Stomach smooth muscle (tissue), 2 donors: ENCODE measurements around the gene CHMP4A.

ENCODE experiments used
- H3K27ac ChIP-seq: one replicate; pipeline ENCODE4 v1.7.0; 2013; ENCODE audit warnings: mild to moderate bottlenecking, low read length, inconsistent platforms
- H3K27me3 ChIP-seq, 2 donors: one replicate each; pipeline ENCODE4 v1.7.0; 2013; ENCODE audit warnings: low read length in 2 of 2; ENCODE audit not compliant: insufficient read depth in 2 of 2, control insufficient read depth in 1 of 2
- H3K36me3 ChIP-seq, 2 donors: one replicate each; pipeline ENCODE4 v1.7.0; 2013; ENCODE audit warnings: low read length in 2 of 2; ENCODE audit not compliant: control insufficient read depth in 2 of 2, insufficient read depth in 2 of 2
- H3K4me1 ChIP-seq: one replicate; pipeline ENCODE4 v1.7.0; 2013; ENCODE audit warnings: low read length; ENCODE audit not compliant: control insufficient read depth, insufficient read depth
- H3K4me3 ChIP-seq, 2 donors: one replicate each; pipeline ENCODE4 v1.7.0; 2013; ENCODE audit warnings: low read length in 2 of 2
- H3K9ac ChIP-seq, 2 donors: one replicate each; pipeline ENCODE4 v1.7.0; 2013; ENCODE audit warnings: low read length in 2 of 2, mild to moderate bottlenecking in 1 of 2
- H3K9me3 ChIP-seq, 2 donors: one replicate each; pipeline ENCODE4 v1.7.0; 2013; ENCODE audit warnings: low read length in 2 of 2; ENCODE audit not compliant: control insufficient read depth in 2 of 2
- donor health status: healthy.
- donor health status: Pancreatic carcinoma.

Gene CHMP4A

DNA sequence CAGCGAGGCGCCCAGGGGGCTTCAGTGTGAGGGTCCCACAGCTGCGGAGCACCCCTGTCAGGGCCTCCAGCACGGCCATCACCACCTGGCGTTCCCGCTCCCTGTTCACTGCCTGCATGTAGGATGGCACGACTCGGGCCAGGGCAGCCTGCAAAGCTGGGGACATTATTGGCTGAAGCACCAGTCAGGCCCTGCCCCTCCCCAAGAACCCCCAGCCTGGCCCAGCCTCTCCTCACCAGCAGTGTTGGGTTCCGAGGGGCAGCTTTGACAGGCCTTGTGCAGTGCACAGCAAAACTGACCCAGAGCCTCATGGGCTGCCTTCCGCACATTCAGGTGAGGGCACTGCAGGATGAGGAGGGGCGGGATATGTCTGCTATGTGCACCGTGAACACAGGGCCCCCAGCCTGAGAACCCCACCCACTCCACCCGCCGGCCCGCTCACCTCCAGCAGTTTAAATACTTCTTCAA lies 30.2 kb downstream of the CHMP4A start:
- Histone ChIP-seq H3K4me3 (no peak overlapping the region), H3K27me3 (no peaks in the 10 kb centered on the region), H3K9ac (no peak overlapping the region), H3K4me1 (peaks cover 14% of the 10 kb centered on the region), H3K9me3 (no peaks in the 10 kb centered on the region), H3K36me3 (peaks cover 43 to 60% of the 10 kb centered on the region in 2 donors), H3K27ac (no peak overlapping the region)

DNA sequence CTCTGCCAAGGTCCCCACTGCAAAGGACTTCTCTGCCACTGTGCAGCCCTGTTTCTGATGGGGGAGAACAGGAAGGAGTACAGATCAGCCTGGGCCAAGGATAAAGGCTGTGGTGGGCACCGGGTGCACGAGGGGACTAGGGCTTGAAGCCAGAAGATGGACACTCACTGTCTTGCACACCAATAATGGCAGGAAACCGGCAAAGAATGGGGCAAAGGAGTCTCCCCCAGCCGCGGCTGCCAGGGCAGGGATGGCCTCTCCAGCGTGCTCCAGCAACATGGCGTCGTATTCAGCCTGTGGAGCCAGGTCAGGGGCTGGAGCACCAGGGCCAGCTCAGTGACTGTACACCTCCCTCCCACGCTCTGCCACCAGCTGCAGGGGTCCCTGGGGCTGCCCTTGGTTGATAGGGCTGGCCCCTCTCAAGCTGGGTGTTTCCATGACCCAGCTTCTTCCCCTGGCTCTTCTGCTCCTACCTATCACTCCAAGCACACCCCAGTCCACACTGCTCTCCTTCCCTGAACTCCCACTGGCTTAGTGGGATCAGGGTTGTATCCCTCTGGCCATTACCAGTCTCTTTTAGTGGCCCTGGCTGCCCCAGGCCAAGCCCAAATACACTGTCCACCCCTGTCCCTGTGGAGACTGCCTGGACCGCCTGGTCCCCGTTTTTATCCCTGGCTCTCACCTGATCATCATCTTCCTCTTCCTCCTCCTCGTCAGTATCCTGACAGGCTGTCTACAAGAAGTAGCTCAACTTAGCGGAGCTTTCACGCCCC lies 31.0 kb downstream of the CHMP4A start:
- H3K36me3 ChIP-seq, result peaks cover 43 to 60% of the 10 kb centered on the region in 2 donors
- H3K9ac ChIP-seq, result no peak overlapping the region
- H3K27ac ChIP-seq, result no peak overlapping the region
- H3K27me3 ChIP-seq, result no peaks in the 10 kb centered on the region
- peaks cover 6% of the 10 kb centered on the region for H3K4me1 ChIP-seq
- no peaks in the 10 kb centered on the region for H3K9me3 ChIP-seq
- H3K4me3 ChIP-seq, result no peak overlapping the region

DNA sequence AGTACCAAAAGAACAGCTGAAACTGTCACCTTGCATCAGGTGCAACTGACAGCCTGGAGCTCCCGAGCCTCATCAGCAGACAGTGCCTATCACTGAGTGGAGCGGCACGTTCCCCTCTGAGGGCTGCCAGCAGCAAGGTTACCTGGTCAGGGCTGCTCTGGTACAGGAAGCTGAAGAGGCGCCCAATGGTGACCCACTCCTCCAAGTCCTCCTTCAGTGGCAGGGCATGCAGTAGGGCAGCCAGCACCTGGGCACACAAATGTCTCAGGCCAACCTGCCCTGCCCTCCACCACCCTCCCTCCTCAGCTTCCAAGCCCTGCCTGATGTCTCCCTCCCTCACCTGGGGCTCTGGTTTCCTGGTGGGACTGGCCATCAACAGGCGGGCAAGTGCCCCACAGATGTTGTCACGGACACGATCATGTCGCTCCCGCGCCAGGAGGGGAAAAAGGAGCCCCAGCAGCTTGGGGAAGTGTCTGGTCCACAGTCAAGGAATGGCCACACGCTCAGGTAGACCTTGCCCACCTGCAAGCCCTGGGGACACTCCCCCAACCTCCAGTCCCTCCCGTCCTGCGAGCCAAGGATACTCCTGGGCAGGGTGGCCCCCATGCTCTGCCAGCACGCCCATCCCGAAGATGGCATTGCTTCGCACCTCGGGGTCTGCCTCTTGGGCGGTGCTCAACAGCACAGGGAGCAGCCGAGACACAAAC lies 31.8 kb downstream of the CHMP4A start:
- peak overlapping the region; percentile 76 for H3K27ac ChIP-seq
- no peaks in the 10 kb centered on the region for H3K27me3 ChIP-seq
- H3K4me1 ChIP-seq, result peaks cover 6% of the 10 kb centered on the region
- no peak overlapping the region for H3K4me3 ChIP-seq
- no peak overlapping the region for H3K9ac ChIP-seq
- peaks cover 40 to 55% of the 10 kb centered on the region in 2 donors for H3K36me3 ChIP-seq
- no peaks in the 10 kb centered on the region for H3K9me3 ChIP-seq

DNA sequence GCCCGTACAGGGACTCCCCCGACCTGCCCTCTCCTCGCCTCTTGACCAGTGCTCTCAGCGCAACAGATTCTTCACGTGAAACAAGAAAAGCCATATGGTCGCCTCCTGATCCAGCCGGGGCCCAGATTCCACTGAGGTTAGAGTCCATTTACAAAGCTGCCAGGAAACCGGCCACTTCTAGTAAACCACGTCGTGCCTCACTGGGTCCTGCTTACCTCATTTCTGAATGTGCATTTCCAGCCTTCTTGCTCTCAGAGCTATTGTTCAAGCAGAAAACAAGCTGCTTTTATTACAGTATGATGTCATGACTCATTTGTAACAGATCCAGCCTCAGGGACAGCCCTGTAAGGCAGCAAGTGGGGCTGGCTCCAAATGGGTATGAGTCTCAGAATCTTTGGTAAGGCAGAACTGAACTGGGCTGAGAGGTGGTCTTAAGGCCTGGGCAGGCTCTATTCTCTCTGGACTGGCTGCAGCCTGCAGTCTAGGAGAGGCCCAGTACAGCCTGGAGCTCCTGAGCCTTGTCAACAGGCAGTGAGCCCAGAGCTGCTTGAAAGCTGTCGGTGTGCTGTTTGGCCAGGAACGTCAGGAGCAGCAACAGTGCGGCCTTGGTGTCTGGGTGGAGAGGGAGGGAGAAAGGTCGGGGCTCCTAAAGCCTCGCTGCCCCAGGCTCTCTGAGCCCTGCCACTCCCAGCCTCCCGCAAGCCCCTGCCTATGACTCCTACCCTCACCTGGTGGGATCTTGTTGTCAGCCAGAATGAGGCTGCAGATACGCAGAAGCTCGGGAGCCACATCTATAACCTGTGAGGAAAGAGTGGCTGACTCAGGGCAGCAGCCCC lies 33.1 kb downstream of the CHMP4A start:
- Histone ChIP-seq H3K36me3 (peaks cover 28 to 43% of the 10 kb centered on the region in 2 donors), H3K9ac (peak overlapping the region; percentile 29 to 40), H3K27ac (peak overlapping the region; percentile 76), H3K4me1 (peaks cover 6% of the 10 kb centered on the region), H3K27me3 (no peaks in the 10 kb centered on the region), H3K4me3 (no peak overlapping the region), H3K9me3 (no peaks in the 10 kb centered on the region)

DNA sequence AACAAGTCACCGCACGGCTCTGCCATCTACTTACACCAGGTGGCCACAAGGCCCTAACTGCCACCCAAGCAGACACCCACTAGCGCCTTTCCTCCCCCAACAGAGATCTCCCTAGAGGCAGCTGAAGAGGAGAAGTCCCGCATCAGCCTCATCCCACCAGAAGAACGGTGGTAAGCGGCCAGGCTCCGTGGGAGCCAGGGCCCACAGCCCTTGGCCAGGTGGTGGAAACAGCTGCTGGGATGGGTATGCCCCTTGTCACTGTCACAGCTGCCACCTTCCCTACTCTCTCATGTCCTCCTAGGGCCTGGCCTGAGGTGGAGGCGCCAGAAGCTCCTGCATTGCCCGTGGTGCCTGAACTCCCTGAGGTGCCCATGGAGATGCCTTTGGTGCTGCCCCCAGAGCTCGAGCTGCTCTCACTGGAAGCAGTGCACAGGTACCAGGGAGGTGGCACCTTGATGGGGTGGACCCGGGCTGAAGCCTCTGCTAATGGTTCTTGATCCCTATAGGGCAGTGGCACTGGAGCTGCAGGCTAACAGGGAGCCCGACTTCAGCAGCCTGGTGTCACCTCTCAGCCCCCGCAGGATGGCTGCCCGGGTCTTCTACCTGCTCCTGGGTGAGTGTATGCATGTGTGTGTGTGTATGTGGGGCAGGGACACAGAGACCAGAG lies 33.9 kb downstream of the CHMP4A start:
- Histone ChIP-seq H3K4me3 (no peak overlapping the region), H3K36me3 (peaks cover 21 to 37% of the 10 kb centered on the region in 2 donors), H3K4me1 (peaks cover 6% of the 10 kb centered on the region), H3K9ac (peak overlapping the region; percentile 5 to 40), H3K27ac (peak overlapping the region; percentile 76), H3K9me3 (no peaks in the 10 kb centered on the region), H3K27me3 (no peaks in the 10 kb centered on the region)

DNA sequence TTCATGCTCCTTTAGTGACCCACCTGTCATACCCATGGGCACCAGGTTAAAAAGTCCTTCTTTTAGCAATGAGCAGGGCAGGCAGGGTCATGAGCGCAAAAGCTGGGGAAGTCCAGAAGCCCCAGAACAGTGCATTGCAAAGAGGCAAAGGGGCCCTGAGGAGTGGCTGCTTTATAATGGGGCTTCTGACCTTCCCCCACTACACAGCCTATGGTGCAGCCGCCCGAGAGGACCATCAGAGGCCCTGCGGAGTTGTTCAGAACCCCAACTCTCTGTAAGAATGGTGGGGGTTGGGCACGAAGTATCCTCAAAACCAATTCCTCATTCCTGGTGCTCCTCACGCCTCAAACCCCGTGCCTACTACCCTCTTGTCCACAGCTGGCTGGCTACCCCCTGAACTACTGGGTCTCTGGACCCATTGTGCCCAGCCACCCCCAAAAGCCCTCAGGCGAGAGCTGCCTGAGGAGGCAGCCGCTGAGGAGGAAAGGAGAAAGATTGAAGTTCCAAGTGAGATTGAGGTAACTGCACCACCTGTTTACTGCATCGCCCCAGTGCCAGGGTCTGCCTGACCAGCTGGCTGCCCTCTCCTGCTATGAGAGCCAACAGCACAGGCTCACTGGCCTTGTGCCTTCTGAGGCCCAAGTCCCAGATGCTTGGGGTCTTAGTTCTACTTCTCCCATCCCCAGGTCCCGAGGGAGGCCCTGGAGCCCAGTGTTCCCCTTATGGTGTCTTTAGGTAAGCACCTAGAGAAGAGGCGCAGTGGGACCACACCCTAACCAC lies 34.7 kb downstream of the CHMP4A start:
- no peaks in the 10 kb centered on the region for H3K27me3 ChIP-seq
- H3K4me1 ChIP-seq, result peaks cover 6% of the 10 kb centered on the region
- no peak overlapping the region for H3K4me3 ChIP-seq
- H3K36me3 ChIP-seq, result peaks cover 17 to 31% of the 10 kb centered on the region in 2 donors
- H3K9ac ChIP-seq, result no peak overlapping the region
- peak overlapping the region; percentile 76 for H3K27ac ChIP-seq
- H3K9me3 ChIP-seq, result no peaks in the 10 kb centered on the region

DNA sequence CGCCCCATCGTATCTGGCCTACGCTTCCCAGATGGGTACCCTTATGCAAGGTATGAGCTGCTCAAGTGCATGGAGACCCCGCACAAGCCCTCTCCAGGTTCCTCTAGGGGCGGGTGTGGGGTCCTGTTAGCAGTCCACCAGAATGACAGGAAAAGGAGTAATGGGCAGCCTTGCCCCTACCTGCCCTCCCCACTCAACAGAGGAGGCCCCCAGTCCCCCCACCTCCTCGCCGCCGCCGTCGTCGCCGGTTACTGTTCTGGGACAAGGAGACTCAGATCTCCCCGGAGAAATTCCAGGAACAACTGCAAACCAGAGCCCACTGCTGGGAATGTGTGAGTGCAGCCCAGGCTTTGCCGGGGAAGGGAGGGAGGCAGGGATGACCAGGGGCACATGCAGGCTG lies 35.4 kb downstream of the CHMP4A start:
- H3K4me3 ChIP-seq, result no peak overlapping the region
- H3K27ac ChIP-seq, result no peak overlapping the region
- H3K9me3 ChIP-seq, result no peaks in the 10 kb centered on the region
- H3K9ac ChIP-seq, result no peak overlapping the region
- peaks cover 9% of the 10 kb centered on the region for H3K4me1 ChIP-seq
- peaks cover 13 to 27% of the 10 kb centered on the region in 2 donors for H3K36me3 ChIP-seq
- H3K27me3 ChIP-seq, result no peaks in the 10 kb centered on the region

DNA sequence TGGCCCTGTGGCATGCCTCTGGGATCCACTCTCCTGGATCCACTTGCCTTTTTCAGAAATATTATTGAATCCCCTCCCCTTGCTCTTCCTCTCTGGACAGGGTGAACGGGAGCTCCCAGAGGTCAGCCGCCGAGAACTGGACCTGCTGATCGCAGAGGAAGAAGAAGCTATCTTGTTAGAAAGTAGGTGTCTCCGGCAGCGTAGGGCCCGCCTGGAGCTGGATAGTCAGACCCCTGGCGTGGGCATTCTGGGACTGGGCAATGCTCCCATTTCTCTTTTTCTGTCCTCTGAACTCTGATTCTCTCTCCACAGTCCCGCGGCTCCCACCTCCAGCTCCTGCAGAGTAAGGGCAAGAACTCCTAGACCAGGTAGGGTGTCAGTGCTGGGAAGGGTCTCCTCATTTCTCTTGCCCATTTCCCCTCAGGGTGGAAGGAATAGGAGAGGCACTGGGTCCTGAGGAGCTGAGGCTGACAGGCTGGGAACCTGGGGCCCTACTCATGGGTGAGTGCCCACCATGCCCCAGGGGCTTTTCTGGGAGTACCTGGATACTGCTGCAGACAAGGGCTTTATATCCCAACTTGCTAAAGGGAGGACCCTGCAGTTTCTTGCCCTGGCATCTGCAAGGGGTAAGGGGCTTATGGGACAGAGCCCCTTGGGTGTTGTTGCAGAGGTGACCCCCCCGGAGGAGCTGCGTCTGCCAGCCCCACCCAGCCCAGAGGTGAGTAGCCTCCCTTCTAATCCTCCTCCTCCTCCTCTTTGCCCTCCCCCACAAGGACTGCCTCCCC lies 36.1 kb downstream of the CHMP4A start:
- peaks cover 12% of the 10 kb centered on the region for H3K4me1 ChIP-seq
- H3K36me3 ChIP-seq, result peaks cover 10 to 22% of the 10 kb centered on the region in 2 donors
- no peak overlapping the region for H3K27ac ChIP-seq
- no peaks in the 10 kb centered on the region for H3K9me3 ChIP-seq
- H3K4me3 ChIP-seq, result no peak overlapping the region
- H3K9ac ChIP-seq, result no peak overlapping the region
- H3K27me3 ChIP-seq, result no peaks in the 10 kb centered on the region

DNA sequence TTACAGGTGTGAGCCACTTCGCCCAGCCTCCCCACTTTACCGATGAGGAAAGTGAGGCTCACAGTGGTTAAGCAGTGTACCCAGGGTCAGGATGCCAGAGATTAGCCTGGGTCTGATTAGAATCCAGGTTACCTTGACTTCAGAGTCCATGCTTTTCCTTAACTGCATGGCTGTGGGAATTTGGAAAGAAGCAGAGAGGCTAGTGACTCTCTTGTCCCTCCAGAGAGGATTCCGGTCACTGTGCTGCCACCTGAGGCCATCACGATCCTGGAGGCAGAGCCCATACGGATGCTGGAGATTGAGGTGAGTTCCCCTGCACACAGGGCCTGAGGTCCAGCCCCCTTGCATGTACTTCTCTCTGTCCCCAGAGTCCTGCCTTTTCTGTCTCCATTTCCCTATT lies 36.7 kb downstream of the CHMP4A start:
- H3K4me1 ChIP-seq, result peaks cover 18% of the 10 kb centered on the region
- peaks cover 6 to 18% of the 10 kb centered on the region in 2 donors for H3K36me3 ChIP-seq
- H3K9me3 ChIP-seq, result no peaks in the 10 kb centered on the region
- H3K9ac ChIP-seq, result no peak overlapping the region
- H3K27me3 ChIP-seq, result no peaks in the 10 kb centered on the region
- H3K4me3 ChIP-seq, result no peak overlapping the region
- H3K27ac ChIP-seq, result no peak overlapping the region
